ENCODE data around the gene TRAF2. TPM values are rescaled to one million over a fixed set of nuclear protein-coding genes. Genes with fewer than 3 reads are reported as not detected.

TRAF2 gene
- total and polyA plus RNA-seq, 2 of the 13 experiments (the other 11 are each of a cell fraction or from before 2014, with no cell fraction given) = 12.4 to 13.6 TPM

- TF ChIP-seq ZNF431 (CRISPR knock-in tag; IDR thresholded peaks at IDR 0.05; ENCODE audit: borderline replicate concordance, low read depth) (peak; percentile 19; the same call in 1 of the 2 replicates), ZNF879 (CRISPR knock-in tag; IDR thresholded peaks at IDR 0.05) (no peak), BCL6 (CRISPR knock-in tag; IDR thresholded peaks at IDR 0.05) (peak; percentile 56; the same call in 1 of the 2 replicates), KDM4B (CRISPR knock-in tag; IDR thresholded peaks at IDR 0.05) (0 out of 2 replicates have a peak, but pooled peaks have one; percentile 48), IRX3 (CRISPR knock-in tag; IDR thresholded peaks at IDR 0.05; ENCODE audit: borderline replicate concordance, low read depth) (peak; percentile 39; the same call in 1 of the 2 replicates), ZNF678 (CRISPR knock-in tag; IDR thresholded peaks at IDR 0.05) (no peak), XRCC5 (optimal IDR thresholded peaks at IDR 0.05; ENCODE audit: low read length) (peak; percentile 98), NFYC (CRISPR knock-in tag; IDR thresholded peaks at IDR 0.05) (0 out of 2 replicates have a peak, but pooled peaks have one; percentile 13), ZNF75D (CRISPR knock-in tag; IDR thresholded peaks at IDR 0.05; ENCODE audit: borderline replicate concordance) (no peak), ZSCAN9 (CRISPR knock-in tag; IDR thresholded peaks at IDR 0.05; ENCODE audit: borderline replicate concordance) (peak; percentile 49; the same call in 1 of the 2 replicates), MAF1 (CRISPR knock-in tag; IDR thresholded peaks at IDR 0.05; ENCODE audit: borderline replicate concordance) (no peak), ZNF138 (CRISPR knock-in tag; IDR thresholded peaks at IDR 0.05; ENCODE audit: low read depth) (no peak), ZBTB2 (CRISPR knock-in tag; IDR thresholded peaks at IDR 0.05; ENCODE audit: low read depth) (peak; percentile 97), DNMT1 (CRISPR knock-in tag; IDR thresholded peaks at IDR 0.05) (no peak), ZNF629 (CRISPR knock-in tag; conservative IDR thresholded peaks at IDR 0.05) (no peak), ZNF704 (CRISPR knock-in tag; IDR thresholded peaks at IDR 0.05; ENCODE audit: borderline replicate concordance) (no peak), ZNF556 (CRISPR knock-in tag; IDR thresholded peaks at IDR 0.05; ENCODE audit: borderline replicate concordance) (peak; percentile 57), ZNF331 (CRISPR knock-in tag; IDR thresholded peaks at IDR 0.05) (no peak), EHMT2 (IDR thresholded peaks at IDR 0.05; ENCODE audit: borderline replicate concordance, low read depth, low read length) (peak; percentile 43; the same call in 1 of the 2 replicates)
- TF ChIP-seq, protein P1, sequence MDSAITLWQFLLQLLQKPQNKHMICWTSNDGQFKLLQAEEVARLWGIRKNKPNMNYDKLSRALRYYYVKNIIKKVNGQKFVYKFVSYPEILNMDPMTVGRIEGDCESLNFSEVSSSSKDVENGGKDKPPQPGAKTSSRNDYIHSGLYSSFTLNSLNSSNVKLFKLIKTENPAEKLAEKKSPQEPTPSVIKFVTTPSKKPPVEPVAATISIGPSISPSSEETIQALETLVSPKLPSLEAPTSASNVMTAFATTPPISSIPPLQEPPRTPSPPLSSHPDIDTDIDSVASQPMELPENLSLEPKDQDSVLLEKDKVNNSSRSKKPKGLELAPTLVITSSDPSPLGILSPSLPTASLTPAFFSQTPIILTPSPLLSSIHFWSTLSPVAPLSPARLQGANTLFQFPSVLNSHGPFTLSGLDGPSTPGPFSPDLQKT (CRISPR knock-in tag; IDR thresholded peaks at IDR 0.05; ENCODE audit: borderline replicate concordance) = no peak
- TF ChIP-seq, protein P2, sequence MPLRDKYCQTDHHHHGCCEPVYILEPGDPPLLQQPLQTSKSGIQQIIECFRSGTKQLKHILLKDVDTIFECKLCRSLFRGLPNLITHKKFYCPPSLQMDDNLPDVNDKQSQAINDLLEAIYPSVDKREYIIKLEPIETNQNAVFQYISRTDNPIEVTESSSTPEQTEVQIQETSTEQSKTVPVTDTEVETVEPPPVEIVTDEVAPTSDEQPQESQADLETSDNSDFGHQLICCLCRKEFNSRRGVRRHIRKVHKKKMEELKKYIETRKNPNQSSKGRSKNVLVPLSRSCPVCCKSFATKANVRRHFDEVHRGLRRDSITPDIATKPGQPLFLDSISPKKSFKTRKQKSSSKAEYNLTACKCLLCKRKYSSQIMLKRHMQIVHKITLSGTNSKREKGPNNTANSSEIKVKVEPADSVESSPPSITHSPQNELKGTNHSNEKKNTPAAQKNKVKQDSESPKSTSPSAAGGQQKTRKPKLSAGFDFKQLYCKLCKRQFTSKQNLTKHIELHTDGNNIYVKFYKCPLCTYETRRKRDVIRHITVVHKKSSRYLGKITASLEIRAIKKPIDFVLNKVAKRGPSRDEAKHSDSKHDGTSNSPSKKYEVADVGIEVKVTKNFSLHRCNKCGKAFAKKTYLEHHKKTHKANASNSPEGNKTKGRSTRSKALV (CRISPR knock-in tag; IDR thresholded peaks at IDR 0.05) = no peak
- TF ChIP-seq, protein P3, sequence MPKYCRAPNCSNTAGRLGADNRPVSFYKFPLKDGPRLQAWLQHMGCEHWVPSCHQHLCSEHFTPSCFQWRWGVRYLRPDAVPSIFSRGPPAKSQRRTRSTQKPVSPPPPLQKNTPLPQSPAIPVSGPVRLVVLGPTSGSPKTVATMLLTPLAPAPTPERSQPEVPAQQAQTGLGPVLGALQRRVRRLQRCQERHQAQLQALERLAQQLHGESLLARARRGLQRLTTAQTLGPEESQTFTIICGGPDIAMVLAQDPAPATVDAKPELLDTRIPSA (CRISPR knock-in tag; IDR thresholded peaks at IDR 0.05; ENCODE audit: borderline replicate concordance) = 0 out of 2 replicates have a peak, but pooled peaks have one; percentile 58
Measured at GRCh38 chr9:136944519-136945332, 58.4 kb downstream of the TRAF2 start, which contains the start of the genes C8G and FBXW5 (continued).
